GM19438 (cell line): ENCODE results near the gene SLC25A15.
A peak's percentile ranks its signal among the peaks of the same experiment; 100 is the strongest.

Experiments
- ATAC-seq: cut with Tn5 transposase; IDR thresholded peaks from one replicate; pipeline ENCODE4 v1.9.1; 2021; ENCODE audit warnings: low read depth; ENCODE audit not compliant: unreplicated experiment

SLC25A15 gene

DNA sequence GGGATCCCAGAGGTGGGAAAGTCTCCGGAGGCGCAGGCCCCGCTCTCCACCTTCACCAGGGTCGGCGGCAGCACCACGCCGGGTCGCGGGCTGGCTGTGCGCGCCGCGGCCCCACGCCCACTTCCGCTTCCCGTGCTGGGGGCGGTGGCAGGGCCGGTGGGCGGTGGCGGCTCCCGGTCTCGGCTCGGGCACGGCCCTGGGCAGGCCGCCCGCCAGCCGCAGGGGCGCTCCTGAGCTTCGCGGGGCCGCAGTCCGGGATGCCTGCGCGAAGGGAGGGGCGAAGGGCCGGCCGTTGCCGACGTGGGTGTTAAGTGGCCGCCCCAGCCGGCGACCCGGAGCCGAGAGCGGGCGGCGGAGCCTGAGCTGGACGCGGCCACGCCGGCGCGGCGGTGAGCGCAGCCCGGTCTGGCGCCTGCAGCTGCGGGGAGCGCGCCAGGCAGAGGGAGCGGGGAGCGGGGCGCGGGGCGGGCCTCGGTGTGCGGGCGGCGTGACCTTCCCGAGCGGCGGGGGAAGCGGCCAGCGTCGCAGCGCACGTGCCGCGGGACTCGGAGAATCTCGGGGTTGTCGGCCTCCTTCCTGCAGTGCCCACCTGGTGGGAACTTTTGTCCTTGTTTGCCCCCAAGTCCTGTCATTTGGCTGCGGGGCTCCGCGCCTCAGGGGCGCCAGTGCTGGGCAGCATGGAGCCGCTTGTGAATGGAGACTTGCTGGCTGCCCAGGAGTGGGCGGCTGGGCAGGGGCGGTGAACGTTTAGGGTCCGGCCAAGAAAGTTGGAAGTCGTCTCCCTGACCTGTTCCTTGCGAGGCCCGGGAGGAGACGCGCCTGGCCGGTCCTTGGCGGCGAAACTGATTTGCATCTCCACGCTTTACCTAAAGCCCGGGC is at the start of gene SLC25A15:
Gene SLC25A15 (plus strand): TSS at position 337 of the 879 bp plus-strand sequence. CDS start 3,616 bp downstream, outside the sequence.
- ATAC-seq, result peak; percentile 74

- ATAC-seq, result no peak
Observed at GRCh38 chr13:40749327-40749726, 40.1 kb upstream of the SLC25A15 start.

GRCh38 chr13:40755082-40755700 is 34.2 kb upstream of the SLC25A15 start:
- no peak for ATAC-seq

GRCh38 chr13:40756042-40756441 is 33.4 kb upstream of the SLC25A15 start:
- ATAC-seq, result peak; percentile 63

DNA sequence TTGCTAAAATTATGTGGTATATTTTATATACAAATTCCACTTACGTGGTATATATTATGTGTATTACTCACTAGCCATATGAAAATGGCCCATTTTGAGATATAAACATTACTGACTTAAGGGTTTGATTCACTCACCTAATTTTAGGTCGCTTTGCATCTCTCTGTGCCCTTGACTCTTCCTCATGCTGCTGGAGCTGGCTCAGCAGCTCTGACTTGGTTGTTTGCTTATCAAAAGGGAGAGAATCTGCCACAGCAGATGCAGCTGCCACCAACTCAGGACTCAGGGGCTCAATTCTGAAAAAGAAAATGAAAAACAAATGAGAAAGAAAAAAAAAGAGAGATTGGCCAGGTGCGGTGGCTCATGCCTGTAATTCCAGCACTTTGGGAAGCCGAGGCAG is 30.6 kb upstream of the SLC25A15 start:
- ATAC-seq, result no peak

GRCh38 chr13:40762849-40763248 is 26.6 kb upstream of the SLC25A15 start:
- no peak for ATAC-seq

GRCh38 chr13:40764587-40765403 is 24.6 kb upstream of the SLC25A15 start:
- ATAC-seq, result no peak

DNA sequence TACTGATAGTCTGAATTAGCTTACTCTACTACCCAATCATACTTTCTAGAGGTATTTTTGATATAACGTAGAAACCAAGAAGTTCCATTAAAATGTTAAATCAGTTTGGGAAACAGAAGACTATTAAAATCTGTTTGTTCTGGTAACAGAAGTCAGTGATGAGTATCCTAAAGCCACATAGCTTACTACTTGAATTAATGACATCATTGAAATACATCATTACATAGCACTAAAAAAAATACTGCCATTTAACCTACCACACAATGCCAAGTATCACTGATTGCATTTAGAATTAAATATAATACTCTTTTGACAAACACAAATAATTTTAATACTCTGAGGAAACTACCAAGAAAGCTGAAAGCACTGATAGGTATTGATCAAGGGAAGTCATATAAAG is 23.8 kb upstream of the SLC25A15 start:
- ATAC-seq, result no peak

DNA sequence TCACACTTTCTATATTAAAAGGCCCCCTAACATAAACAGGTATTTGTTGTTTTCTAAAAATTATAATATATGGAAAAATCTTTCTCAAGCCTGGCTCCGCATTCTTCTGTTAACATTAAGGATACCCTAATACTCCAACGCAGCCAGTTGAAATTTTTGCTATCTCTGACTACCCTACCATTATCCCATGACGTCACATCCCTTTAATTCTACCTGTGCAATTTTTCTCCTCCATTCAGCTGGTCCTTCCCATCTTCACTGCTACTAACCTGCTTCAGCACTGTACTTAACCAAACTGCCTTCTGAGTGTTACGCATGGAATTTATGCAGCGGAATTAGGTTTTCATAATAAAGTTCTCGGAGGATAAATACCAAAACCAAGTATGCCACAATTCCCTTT is 19.4 kb upstream of the SLC25A15 start:
- ATAC-seq, result no peak

DNA sequence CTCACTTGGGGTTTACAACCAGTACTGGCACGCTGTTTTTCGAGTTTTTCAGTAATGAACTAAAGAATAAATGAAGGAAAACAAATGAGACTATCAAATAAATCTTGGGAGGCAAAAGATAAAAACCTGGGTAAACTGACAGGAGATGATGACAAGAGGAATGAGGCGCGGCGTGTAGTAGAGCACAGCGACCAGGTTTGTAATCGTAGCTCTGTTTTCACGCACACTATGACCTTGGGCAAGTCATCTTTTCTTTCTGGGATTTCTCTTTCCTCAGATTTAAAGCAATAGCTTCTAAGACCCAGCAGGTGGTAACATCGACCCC is 18.8 kb upstream of the SLC25A15 start:
- ATAC-seq, result no peak

GRCh38 chr13:40770934-40771618 is 18.3 kb upstream of the SLC25A15 start, which contains the start of gene MRPS31:
MRPS31 (minus strand) TSS chr13:40771190; CDS start chr13:40771136, 54 bp downstream.
- peak; percentile 94 for ATAC-seq

DNA sequence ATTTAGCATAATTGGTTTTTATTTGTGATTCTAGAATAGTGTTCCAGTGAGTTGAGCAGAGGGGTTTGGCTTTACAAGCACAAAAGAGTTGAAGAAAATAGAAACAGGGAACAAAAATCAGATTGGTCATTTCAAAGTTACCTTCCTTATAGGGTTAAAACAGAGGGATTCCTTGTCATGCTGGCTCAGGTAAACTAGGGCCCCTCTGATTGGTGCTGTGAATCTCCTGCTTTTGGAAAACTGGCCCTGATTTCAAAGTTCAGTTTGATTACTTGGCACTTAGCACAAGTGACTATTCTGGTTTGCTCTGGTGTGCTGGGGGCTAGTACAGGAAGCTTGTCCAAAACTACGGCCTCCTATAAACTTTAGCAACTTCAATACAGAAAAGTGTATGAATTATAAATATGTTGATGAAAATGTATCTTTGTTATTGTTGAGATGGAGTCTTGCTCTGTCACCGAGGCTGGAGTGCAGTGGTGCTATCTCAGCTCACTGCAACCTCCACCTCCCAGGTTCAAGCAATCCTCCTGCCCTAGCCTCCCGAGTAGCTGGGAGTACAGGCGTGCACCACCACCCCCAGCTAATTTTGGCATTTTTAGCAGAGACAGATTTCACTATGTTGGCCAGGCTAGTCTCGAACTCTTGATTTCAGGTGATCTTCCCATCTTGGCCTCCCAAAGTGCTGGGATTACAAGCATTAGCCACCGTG is 16.5 kb upstream of the SLC25A15 start:
- no peak for ATAC-seq

DNA sequence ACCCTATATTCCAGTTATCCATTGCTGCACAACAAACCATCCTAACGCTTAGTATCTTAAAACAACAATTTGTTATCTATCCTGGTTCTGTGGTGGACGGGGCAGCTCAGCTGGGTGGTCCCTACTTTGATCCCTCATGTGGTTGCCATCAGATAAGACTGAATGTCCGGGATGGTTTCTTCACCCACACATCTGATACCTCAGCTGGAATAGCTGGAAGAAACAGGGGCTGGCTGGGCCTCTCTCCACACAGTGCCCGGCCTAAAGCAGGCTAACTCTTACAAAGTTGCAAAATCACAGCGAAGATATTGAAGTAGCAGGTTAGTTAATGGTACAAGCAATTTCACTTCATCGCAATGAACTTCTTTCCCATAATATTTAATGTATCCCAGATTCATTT is 14.7 kb upstream of the SLC25A15 start:
- no peak for ATAC-seq

DNA sequence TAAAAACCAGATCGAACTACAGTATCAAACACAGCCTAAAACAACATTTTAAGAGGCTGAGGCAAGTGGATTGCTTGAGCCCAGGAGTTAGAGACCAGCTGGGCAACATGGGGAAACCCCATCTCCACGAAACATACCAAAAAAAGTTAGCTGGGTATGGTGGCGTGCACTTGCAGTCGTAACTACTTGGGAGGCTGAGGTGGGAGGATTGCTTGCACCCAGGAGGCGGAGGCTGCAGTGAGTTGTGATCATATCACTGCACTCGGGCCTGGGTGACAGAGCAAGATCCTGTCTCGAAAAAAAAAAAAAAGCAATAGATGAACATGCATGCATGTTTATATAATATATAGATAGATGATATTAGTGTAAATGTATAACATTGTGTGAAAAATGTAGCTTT is 13.2 kb upstream of the SLC25A15 start:
- no peak for ATAC-seq

GRCh38 chr13:40776681-40777165 is 12.7 kb upstream of the SLC25A15 start:
- peak; percentile 50 for ATAC-seq

DNA sequence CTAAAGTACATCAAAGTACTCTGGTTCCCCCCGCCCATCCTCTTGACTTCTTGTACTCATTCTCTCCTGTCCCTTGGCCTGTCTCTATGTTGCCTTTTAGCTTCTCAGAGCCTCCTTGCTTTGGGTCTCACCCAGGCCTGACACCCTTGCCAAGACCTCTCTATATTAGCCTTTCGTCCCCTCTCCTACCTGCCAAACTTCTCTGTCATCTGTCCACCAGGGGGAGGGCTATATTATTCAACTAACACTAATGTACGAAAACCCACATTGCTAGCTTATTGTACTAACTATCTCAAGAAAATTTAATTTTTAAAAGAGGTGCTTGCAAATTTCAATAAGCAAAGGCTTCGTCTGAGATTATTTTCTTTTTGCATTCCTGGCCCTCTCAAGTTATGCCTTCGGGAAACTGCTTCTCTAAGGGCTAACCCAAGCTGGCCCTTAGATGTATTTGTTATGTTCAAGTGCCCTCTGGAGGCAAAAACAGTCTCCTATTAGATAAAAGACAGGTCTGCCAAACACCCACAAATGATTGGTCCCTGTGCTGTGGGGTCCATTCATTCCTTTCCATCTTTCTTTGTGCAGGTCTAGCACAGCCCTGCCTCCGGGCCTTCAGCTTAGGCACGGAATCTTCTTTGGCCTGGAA is 12.1 kb upstream of the SLC25A15 start:
- peak; percentile 84 for ATAC-seq

GRCh38 chr13:40777809-40778175 is 11.6 kb upstream of the SLC25A15 start:
- ATAC-seq, result no peak

- ATAC-seq, result no peak
Observed at GRCh38 chr13:40779049-40779448, 10.4 kb upstream of the SLC25A15 start.

- ATAC-seq, result no peak
Observed at GRCh38 chr13:40779796-40780285, 9.6 kb upstream of the SLC25A15 start.
